Right lobe of liver (tissue), 6 donors: ENCODE results near the gene ISX. TPM values are rescaled to one million over a fixed set of nuclear protein-coding genes. Genes with fewer than 3 reads are reported as not detected.

Experiments
- ATAC-seq, 4 donors: fragments of 200-7000 bp; cut with Tn5 transposase; one replicate each; pipeline ENCODE4 v1.9.1; 2020; ENCODE audit warnings: mild to moderate bottlenecking in 4 of 4, moderate library complexity in 4 of 4
- DNase-seq, 3 donors: peaks; one replicate each; pipeline ENCODE4 v3.0.0-alpha.2; 2020
- H3K27ac ChIP-seq, 3 donors: fragments of 200-600 bp; one replicate each; pipeline ENCODE4 v1.8.0; 2022
- H3K27me3 ChIP-seq, 2 donors: fragments of 200-600 bp; one replicate each; pipeline ENCODE4 v1.8.0; 2022
- H3K36me3 ChIP-seq, 4 donors: fragments of 200-600 bp; sonication (generic) in 1 of 4; one replicate each; pipeline versions ENCODE4 v1.5.1 to v1.8.0; 2017 to 2022; ENCODE audit warnings: control low read depth in 1 of 4
- H3K4me1 ChIP-seq, 4 donors: fragments of 200-600 bp; sonication (generic) in 1 of 4; one replicate each; pipeline versions ENCODE4 v1.5.1 to v1.8.0; 2017 to 2022; ENCODE audit warnings: control low read depth in 1 of 4
- H3K4me3 ChIP-seq, 3 donors: fragments of 200-600 bp; one replicate each; pipeline ENCODE4 v1.8.0; 2022
- H3K9me3 ChIP-seq, 4 donors: fragments of 200-600 bp; sonication (generic) in 1 of 4; one replicate each; pipeline versions ENCODE4 v1.5.1 to v1.8.0; 2017 to 2022; ENCODE audit warnings: control low read depth in 1 of 4
- POLR2A ChIP-seq: fragments of 450-650 bp; IDR thresholded peaks from one replicate; pipeline ENCODE4 v1.6.1; 2017; ENCODE audit warnings: antibody characterized with exemption, mild to moderate bottlenecking
- WGBS: methylation state at CpG from one replicate; pipeline ENCODE4 v1.1.6; 2018; ENCODE audit warnings: low coverage, low lambda C conversion rate; ENCODE audit not compliant: insufficient coverage; ENCODE audit errors: missing lambda C conversion rate; 5-methylcytosine and 5-hydroxymethylcytosine counted together
- intact Hi-C, 2 donors: fragments of 100-400 bp; cut with DNase I; formaldehyde crosslinking; loops; one replicate each; pipeline versions ENCODE4 v1.11.2 to v1.14.1; 2022
- total RNA-seq, 6 experiments: library from RNA; depleted of rRNA in 2 of 6; stranded (reverse); fragments of >200 nt in 2 of 6; fragmentation: NEBNext Ultra II Directional in 3 of 6; extraction: Animal tissue kit (Norgen Biotek cat#: 25700) in 3 of 6; gene quantifications; one replicate each; pipeline versions ENCODE4 v1.1.0 to v1.2.4, GENCODE V29; 2016 to 2023
- TF ChIP-seq, protein P1 (sequence below), 4 donors: fragments of 200-600 bp in 3 of 4; fragments of 450-650 bp in 1 of 4; IDR thresholded peaks; one replicate each; pipeline versions ENCODE4 v1.5.1 to v1.8.0; 2016 to 2022; ENCODE audit warnings: antibody characterized with exemption in 4 of 4, mild to moderate bottlenecking in 2 of 4
- donor health status: DM: no; HTN: yes; CAD: no.
- donor health status: DM: no; HTN: no; CAD: no.
- donor health status: DM: no; HTN: no; CAD: no.
- donor health status: DM: no; HTN: yes; CAD: no.
- donor health status: DM: no; HTN: yes; CAD: no.

The ISX gene
- total RNA-seq, 6 experiments from 2014 or later: not detected

DNA sequence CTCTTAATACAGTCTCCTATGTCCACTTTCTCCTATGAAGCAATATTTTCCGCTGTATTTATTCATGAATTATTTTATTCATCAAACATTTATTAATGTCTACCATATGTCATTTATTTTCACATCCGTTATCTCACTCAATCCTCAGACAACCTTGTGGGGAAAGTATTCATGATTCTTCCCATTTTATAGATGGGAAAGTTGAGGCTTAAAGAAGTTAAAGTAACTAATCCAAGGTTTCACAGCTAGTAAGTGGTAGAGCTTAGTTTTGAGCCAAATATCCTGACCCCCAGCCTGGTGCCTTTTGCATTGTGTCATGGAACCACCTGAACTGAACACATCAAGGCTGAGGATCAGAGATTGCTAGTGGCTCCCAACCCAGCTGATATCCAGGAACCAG is 66.6 kb downstream of the ISX start:
- Histone ChIP-seq H3K4me1 (no peaks in the 10 kb centered on the region), H3K27me3 (no peaks in the 10 kb centered on the region), H3K27ac (no peak overlapping the region), H3K4me3 (no peak overlapping the region), H3K9me3 (no peaks in the 10 kb centered on the region), H3K36me3 (no peaks in the 10 kb centered on the region)
- TF ChIP-seq POLR2A: no peak
- TF ChIP-seq, protein P1, sequence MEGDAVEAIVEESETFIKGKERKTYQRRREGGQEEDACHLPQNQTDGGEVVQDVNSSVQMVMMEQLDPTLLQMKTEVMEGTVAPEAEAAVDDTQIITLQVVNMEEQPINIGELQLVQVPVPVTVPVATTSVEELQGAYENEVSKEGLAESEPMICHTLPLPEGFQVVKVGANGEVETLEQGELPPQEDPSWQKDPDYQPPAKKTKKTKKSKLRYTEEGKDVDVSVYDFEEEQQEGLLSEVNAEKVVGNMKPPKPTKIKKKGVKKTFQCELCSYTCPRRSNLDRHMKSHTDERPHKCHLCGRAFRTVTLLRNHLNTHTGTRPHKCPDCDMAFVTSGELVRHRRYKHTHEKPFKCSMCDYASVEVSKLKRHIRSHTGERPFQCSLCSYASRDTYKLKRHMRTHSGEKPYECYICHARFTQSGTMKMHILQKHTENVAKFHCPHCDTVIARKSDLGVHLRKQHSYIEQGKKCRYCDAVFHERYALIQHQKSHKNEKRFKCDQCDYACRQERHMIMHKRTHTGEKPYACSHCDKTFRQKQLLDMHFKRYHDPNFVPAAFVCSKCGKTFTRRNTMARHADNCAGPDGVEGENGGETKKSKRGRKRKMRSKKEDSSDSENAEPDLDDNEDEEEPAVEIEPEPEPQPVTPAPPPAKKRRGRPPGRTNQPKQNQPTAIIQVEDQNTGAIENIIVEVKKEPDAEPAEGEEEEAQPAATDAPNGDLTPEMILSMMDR (IDR thresholded peaks at IDR 0.05): no peak
- WGBS: 19% methylated on average over 2 of the region's 2 CpGs
- intact Hi-C loops: no loop called here
- DNase-seq (no peak), ATAC-seq (no peak)

DNA sequence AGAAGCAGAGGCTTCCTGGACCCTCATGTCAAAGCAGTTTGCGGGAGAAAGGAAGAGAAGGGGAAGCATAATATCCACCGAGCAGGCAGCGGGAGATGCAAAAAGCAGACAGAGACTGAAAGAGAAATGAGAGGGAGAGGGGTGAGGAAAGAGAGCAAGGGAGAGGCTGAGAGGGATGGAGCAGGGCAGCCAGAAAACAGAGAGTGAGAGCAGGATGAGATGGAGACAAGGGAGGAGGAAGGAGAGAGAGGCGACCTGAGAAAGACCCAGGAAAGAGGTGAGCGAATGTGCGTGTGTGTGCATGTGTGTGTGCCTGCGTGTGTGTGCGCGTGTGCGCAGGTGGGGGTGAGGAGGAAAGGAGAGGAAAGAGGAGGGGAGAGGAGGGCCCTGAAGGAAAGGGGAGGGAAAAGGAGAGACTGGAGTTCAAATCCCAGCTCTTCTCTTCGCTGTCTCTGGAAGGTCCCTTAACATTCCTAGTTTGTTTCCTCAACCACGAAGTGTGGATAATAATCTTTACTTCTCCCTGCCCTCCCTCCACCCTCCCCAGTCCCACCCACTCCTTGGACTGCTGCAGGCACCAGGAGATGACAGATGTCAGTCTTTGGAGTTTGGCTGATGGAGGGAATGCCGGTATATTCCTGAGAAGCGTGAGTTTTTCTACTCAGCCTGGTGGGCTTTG is 67.9 kb downstream of the ISX start:
- 42% methylated on average over 14 of the region's 14 CpGs for WGBS
- no peak for DNase-seq
- no peak overlapping the region for H3K27ac ChIP-seq
- ATAC-seq: no peak
- H3K4me1 ChIP-seq: no peaks in the 10 kb centered on the region
- H3K36me3 ChIP-seq: no peaks in the 10 kb centered on the region
- intact Hi-C loops: no loop called here
- no peaks in the 10 kb centered on the region for H3K9me3 ChIP-seq
- no peaks in the 10 kb centered on the region for H3K27me3 ChIP-seq
- H3K4me3 ChIP-seq: no peak overlapping the region
- no peak for TF ChIP-seq POLR2A
- TF ChIP-seq, protein P1 (IDR thresholded peaks at IDR 0.05): no peak

DNA sequence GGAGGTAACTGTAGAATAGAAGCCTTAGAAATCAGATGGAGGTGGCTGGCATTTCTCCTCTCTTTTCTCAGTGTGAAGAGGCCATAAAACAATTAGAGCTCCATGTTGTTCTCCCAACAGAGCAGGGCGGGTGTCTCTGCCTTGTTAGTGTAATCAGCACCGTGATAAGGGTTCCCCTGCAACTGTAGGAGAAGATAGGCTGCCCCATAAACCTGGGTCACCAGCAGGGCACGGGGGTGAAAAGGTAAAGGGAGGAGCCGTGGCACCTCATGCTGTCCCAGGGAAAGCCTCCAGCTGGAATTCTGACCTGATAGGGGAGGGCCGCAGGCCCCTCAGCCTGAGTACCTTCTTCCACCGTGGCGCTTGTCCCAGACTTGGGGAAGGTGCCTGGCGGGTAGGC is 68.7 kb downstream of the ISX start:
- Histone ChIP-seq H3K27ac (no peak overlapping the region), H3K4me1 (no peaks in the 10 kb centered on the region), H3K9me3 (no peaks in the 10 kb centered on the region), H3K27me3 (no peaks in the 10 kb centered on the region), H3K36me3 (no peaks in the 10 kb centered on the region), H3K4me3 (no peak overlapping the region)
- TF ChIP-seq, protein P1 (IDR thresholded peaks at IDR 0.05): no peak
- no peak for TF ChIP-seq POLR2A
- ATAC-seq (no peak), DNase-seq (no peak)
- 16% methylated on average over 3 of the region's 8 CpGs for WGBS
- intact Hi-C loops: no loop called here

DNA sequence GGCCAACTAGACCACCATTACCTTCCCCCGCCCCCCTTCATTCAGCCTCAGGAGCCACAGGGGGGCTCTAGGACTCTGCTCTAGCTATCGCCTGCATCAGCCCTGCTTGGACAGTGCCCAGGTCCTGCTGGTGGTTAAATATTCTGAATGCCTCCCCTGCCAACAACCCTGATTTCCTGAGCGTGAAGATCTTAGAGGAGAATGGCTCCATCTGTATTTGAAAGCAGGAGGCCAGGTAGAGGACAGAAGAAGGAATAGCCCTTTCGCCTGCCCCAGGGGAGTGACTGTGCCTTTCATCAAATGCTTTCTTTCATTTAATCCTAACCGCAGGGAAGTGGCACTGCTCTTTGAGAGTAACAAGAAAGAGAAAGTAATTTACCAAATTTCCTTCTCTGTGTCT is 69.2 kb downstream of the ISX start:
- intact Hi-C loops: no loop called here
- Histone ChIP-seq H3K4me3 (no peak overlapping the region), H3K9me3 (no peaks in the 10 kb centered on the region), H3K4me1 (no peaks in the 10 kb centered on the region), H3K36me3 (no peaks in the 10 kb centered on the region), H3K27ac (no peak overlapping the region), H3K27me3 (no peaks in the 10 kb centered on the region)
- WGBS: 47% methylated on average over 3 of the region's 5 CpGs
- ATAC-seq (no peak), DNase-seq (no peak)
- TF ChIP-seq, protein P1 (IDR thresholded peaks at IDR 0.05): no peak
- TF ChIP-seq POLR2A: no peak

Other genes with a start within 250 kb of the ISX start
- gene HMGXB4, start 191.3 kb downstream of the ISX start, total RNA-seq: 1 to 10 TPM; 4.6 to 8.2 (median 5.7) TPM
- gene TOM1, start 233.7 kb downstream of the ISX start, total RNA-seq: 100 to 1,000 TPM in 2 of 6 experiments, 10 to 100 TPM in 4; 45.0 to 124 (median 54.0) TPM